GM23338 (cell line): ENCODE data around the gene NFYB. TPM values are rescaled to one million over a fixed set of nuclear protein-coding genes. Genes with fewer than 3 reads are reported as not detected.

ENCODE experiments used
- ATAC-seq: fragments of 200-7000 bp; cut with Tn5 transposase; 3 replicates; pipeline ENCODE4 v1.9.1; 2020
- DNase-seq: peaks from one replicate; pipeline ENCODE4 v3.0.0-alpha.2; 2015; ENCODE audit warnings: low spot score
- H2AFZ ChIP-seq: fragments of 200-600 bp; sonication (generic); 2 replicates; pipeline ENCODE4 v1.8.0; 2016; ENCODE audit warnings: antibody characterized with exemption, mild to moderate bottlenecking, moderate library complexity
- H3F3A ChIP-seq: fragments of 200-600 bp; sonication (generic); replicated peaks from 2 replicates; pipeline ENCODE4 v1.8.0; 2017; ENCODE audit warnings: antibody characterized with exemption, mixed run types, low read depth
- H3K27ac ChIP-seq: fragments of 200-600 bp; sonication (generic); 2 replicates; pipeline ENCODE4 v1.6.1; 2016; ENCODE audit warnings: low read depth
- H3K27me3 ChIP-seq: fragments of 200-600 bp; sonication (generic); 2 replicates; pipeline ENCODE4 v1.8.0; 2016; ENCODE audit warnings: mild to moderate bottlenecking, mixed run types, moderate library complexity; ENCODE audit not compliant: insufficient read depth
- H3K36me3 ChIP-seq: fragments of 200-600 bp; sonication (generic); 2 replicates; pipeline ENCODE4 v1.8.0; 2016; ENCODE audit warnings: mild to moderate bottlenecking; ENCODE audit not compliant: insufficient read depth
- H3K4me1 ChIP-seq: fragments of 200-600 bp; sonication (generic); 2 replicates; pipeline ENCODE4 v1.8.0; 2016; ENCODE audit warnings: mild to moderate bottlenecking, moderate library complexity; ENCODE audit not compliant: insufficient read depth
- H3K4me2 ChIP-seq: fragments of 200-600 bp; sonication (generic); 2 replicates; pipeline ENCODE4 v1.7.1; 2017; ENCODE audit warnings: mixed run types
- H3K4me3 ChIP-seq: fragments of 200-600 bp; sonication (generic); 2 replicates; pipeline ENCODE4 v1.6.1; 2016; ENCODE audit warnings: mixed run types
- H3K79me2 ChIP-seq: fragments of 200-600 bp; sonication (generic); replicated peaks from 2 replicates; pipeline ENCODE4 v1.8.0; 2017; ENCODE audit warnings: mild to moderate bottlenecking; ENCODE audit not compliant: insufficient read depth
- H3K9me2 ChIP-seq: fragments of 200-600 bp; sonication (generic); 2 replicates; pipeline ENCODE4 v1.8.0; 2017; ENCODE audit not compliant: insufficient read depth
- H4K20me1 ChIP-seq: fragments of 200-600 bp; sonication (generic); replicated peaks from 2 replicates; pipeline ENCODE4 v1.8.0; 2017; ENCODE audit warnings: mild to moderate bottlenecking; ENCODE audit not compliant: insufficient read depth
- H3K27ac Mint-ChIP-seq: 2 replicates; pipeline ENCODE4 v1.8.0; 2020; ENCODE audit warnings: inconsistent platforms, mild to moderate bottlenecking, moderate library complexity, mixed read lengths
- H3K27me3 Mint-ChIP-seq: 3 replicates; pipeline ENCODE4 v1.8.0; 2022; ENCODE audit warnings: low read depth, mild to moderate bottlenecking, moderate library complexity, mixed read lengths, inconsistent platforms; ENCODE audit not compliant: insufficient read depth, poor library complexity
- H3K36me3 Mint-ChIP-seq: 3 replicates; pipeline ENCODE4 v1.8.0; 2021; ENCODE audit warnings: low read depth, mild to moderate bottlenecking, inconsistent platforms, moderate library complexity, mixed read lengths
- H3K4me1 Mint-ChIP-seq: 3 replicates; pipeline ENCODE4 v1.8.0; 2020; ENCODE audit warnings: mild to moderate bottlenecking, inconsistent platforms, mixed read lengths
- H3K4me3 Mint-ChIP-seq: 3 replicates; pipeline ENCODE4 v1.8.0; 2021; ENCODE audit warnings: moderate library complexity, mild to moderate bottlenecking, inconsistent platforms, mixed read lengths
- H3K9me3 Mint-ChIP-seq: 3 replicates; pipeline ENCODE4 v1.8.0; 2020; ENCODE audit warnings: moderate library complexity, mild to moderate bottlenecking, inconsistent platforms, mixed read lengths
- CTCF ChIP-seq, 2 experiments: fragments of 200-600 bp in 1 of 2; sonication (generic) in 1 of 2; conservative IDR thresholded peaks; 2 replicates each; pipeline versions ENCODE4 v1.5.1 to v1.6.1; 2016 to 2017; ENCODE audit warnings: antibody characterized with exemption in 2 of 2, low read depth in 2 of 2, mild to moderate bottlenecking in 2 of 2, moderate library complexity in 1 of 2
- EZH2phosphoT487 ChIP-seq: fragments of 200-600 bp; sonication (generic); IDR thresholded peaks from one replicate; pipeline ENCODE4 v1.8.1; 2018; ENCODE audit warnings: antibody characterized with exemption; ENCODE audit not compliant: unreplicated experiment
- JUNB ChIP-seq: IDR thresholded peaks from one replicate; pipeline ENCODE4 v1.6.1; 2016; ENCODE audit warnings: antibody characterized with exemption; ENCODE audit not compliant: unreplicated experiment
- NANOG ChIP-seq: IDR thresholded peaks from 2 replicates; pipeline ENCODE4 v1.6.1; 2016; ENCODE audit warnings: antibody characterized with exemption, borderline replicate concordance
- POLR2AphosphoS5 ChIP-seq: IDR thresholded peaks from 2 replicates; pipeline ENCODE4 v1.6.1; 2016; ENCODE audit warnings: antibody characterized with exemption, low read depth
- REST ChIP-seq: IDR thresholded peaks from one replicate; pipeline ENCODE4 v1.6.1; 2018; ENCODE audit warnings: antibody characterized with exemption; ENCODE audit not compliant: unreplicated experiment
- STAT1 ChIP-seq: IDR thresholded peaks from one replicate; pipeline ENCODE4 v1.6.1; 2016; ENCODE audit warnings: antibody characterized with exemption; ENCODE audit not compliant: unreplicated experiment
- ZNF331 ChIP-seq: fragments of 250-450 bp; sonication (Bioruptor Pico); IDR thresholded peaks from 2 replicates; pipeline ENCODE4 v1.5.0; 2020; ENCODE audit warnings: low read depth, mild to moderate bottlenecking, moderate library complexity
- ZNF462 ChIP-seq: fragments of 250-450 bp; sonication (Bioruptor Pico); IDR thresholded peaks from 2 replicates; pipeline ENCODE4 v1.5.0; 2020; ENCODE audit warnings: mild to moderate bottlenecking, moderate library complexity
- polyA plus RNA-seq: library from polyadenylated mRNA; unstranded; fragments of >200 nt; fragmentation: Nextera tagmentation; extraction: Ambion mirVana; gene quantifications from 2 replicates; pipeline ENCODE4 v1.2.1, GENCODE V29; 2016
- total RNA-seq: library from RNA; depleted of rRNA; stranded (reverse); fragments of >200 nt; shearing (Covaris generic); gene quantifications from 2 replicates; pipeline ENCODE4 v1.2.3, GENCODE V29; 2014

The NFYB gene
- total and polyA plus RNA-seq, 2 experiments from 2014 or later, result 32.7 to 67.2 TPM

- TF ChIP-seq ZNF462 (CRISPR knock-in tag) (no peak), CTCF (conservative IDR thresholded peaks at IDR 0.05; ENCODE audit: low read depth in 2 of 2) (no peak), NANOG (no peak), JUNB (no peak), POLR2AphosphoS5 (no peak)
Observed at GRCh38 chr12:104080764-104081163, 57.2 kb downstream of the NFYB start (continued).

GRCh38 chr12:104079024-104079423 is 59.0 kb downstream of the NFYB start:
- no peaks in the 10 kb centered on the region for H3K36me3 ChIP-seq
- no peaks in the 10 kb centered on the region for H4K20me1 ChIP-seq
- no peak overlapping the region for H3K4me3 Mint-ChIP-seq
- H3K79me2 ChIP-seq, result no peaks in the 10 kb centered on the region
- no peaks in the 10 kb centered on the region for H3K4me1 ChIP-seq
- no peak overlapping the region for H3K4me3 ChIP-seq
- H3K4me2 ChIP-seq, result no peak overlapping the region
- no peaks in the 10 kb centered on the region for H3K9me3 Mint-ChIP-seq
- H3K27me3 Mint-ChIP-seq, result peaks cover 3% of the 10 kb centered on the region
- no peak overlapping the region for H3K27ac ChIP-seq
- H2AFZ ChIP-seq, result no peak overlapping the region
- no peaks in the 10 kb centered on the region for H3K27me3 ChIP-seq
- DNase-seq (no peak), ATAC-seq (no peak)
- H3K27ac Mint-ChIP-seq, result no peak overlapping the region
- H3K9me2 ChIP-seq, result no peaks in the 10 kb centered on the region
- H3K36me3 Mint-ChIP-seq, result no peaks in the 10 kb centered on the region
- H3F3A ChIP-seq, result no peaks in the 10 kb centered on the region
- H3K4me1 Mint-ChIP-seq, result no peaks in the 10 kb centered on the region
- TF ChIP-seq STAT1, result no peak
- no peak for TF ChIP-seq ZNF331 (CRISPR knock-in tag)
- no peak for TF ChIP-seq REST
- no peak for TF ChIP-seq EZH2phosphoT487
